Right lobe of liver (tissue), 6 donors: ENCODE measurements around the gene DDX42. TPM values are rescaled to one million over a fixed set of nuclear protein-coding genes. Genes with fewer than 3 reads are reported as not detected.
A peak's percentile ranks its signal among the peaks of the same experiment; 100 is the strongest.

Experiments used
- ATAC-seq, 4 donors: fragments of 200-7000 bp; cut with Tn5 transposase; one replicate each; pipeline ENCODE4 v1.9.1; 2020; ENCODE audit warnings: mild to moderate bottlenecking in 4 of 4, moderate library complexity in 4 of 4
- DNase-seq, 3 donors: peaks; one replicate each; pipeline ENCODE4 v3.0.0-alpha.2; 2020
- H3K27ac ChIP-seq, 3 donors: fragments of 200-600 bp; one replicate each; pipeline ENCODE4 v1.8.0; 2022
- H3K27me3 ChIP-seq, 2 donors: fragments of 200-600 bp; one replicate each; pipeline ENCODE4 v1.8.0; 2022
- H3K36me3 ChIP-seq, 4 donors: fragments of 200-600 bp; sonication (generic) in 1 of 4; one replicate each; pipeline versions ENCODE4 v1.5.1 to v1.8.0; 2017 to 2022; ENCODE audit warnings: control low read depth in 1 of 4
- H3K4me1 ChIP-seq, 4 donors: fragments of 200-600 bp; sonication (generic) in 1 of 4; one replicate each; pipeline versions ENCODE4 v1.5.1 to v1.8.0; 2017 to 2022; ENCODE audit warnings: control low read depth in 1 of 4
- H3K4me3 ChIP-seq, 3 donors: fragments of 200-600 bp; one replicate each; pipeline ENCODE4 v1.8.0; 2022
- H3K9me3 ChIP-seq, 4 donors: fragments of 200-600 bp; sonication (generic) in 1 of 4; one replicate each; pipeline versions ENCODE4 v1.5.1 to v1.8.0; 2017 to 2022; ENCODE audit warnings: control low read depth in 1 of 4
- POLR2A ChIP-seq: fragments of 450-650 bp; IDR thresholded peaks from one replicate; pipeline ENCODE4 v1.6.1; 2017; ENCODE audit warnings: antibody characterized with exemption, mild to moderate bottlenecking
- WGBS: methylation state at CpG from one replicate; pipeline ENCODE4 v1.1.6; 2018; ENCODE audit warnings: low coverage, low lambda C conversion rate; ENCODE audit not compliant: insufficient coverage; ENCODE audit errors: missing lambda C conversion rate; 5-methylcytosine and 5-hydroxymethylcytosine counted together
- intact Hi-C, 2 donors: fragments of 100-400 bp; cut with DNase I; formaldehyde crosslinking; loops; one replicate each; pipeline versions ENCODE4 v1.11.2 to v1.14.1; 2022
- total RNA-seq, 6 experiments: library from RNA; depleted of rRNA in 2 of 6; stranded (reverse); fragments of >200 nt in 2 of 6; fragmentation: NEBNext Ultra II Directional in 3 of 6; extraction: Animal tissue kit (Norgen Biotek cat#: 25700) in 3 of 6; gene quantifications; one replicate each; pipeline versions ENCODE4 v1.1.0 to v1.2.4, GENCODE V29; 2016 to 2023
- TF ChIP-seq, protein P1 (sequence below), 4 donors: fragments of 200-600 bp in 3 of 4; fragments of 450-650 bp in 1 of 4; IDR thresholded peaks; one replicate each; pipeline versions ENCODE4 v1.5.1 to v1.8.0; 2016 to 2022; ENCODE audit warnings: antibody characterized with exemption in 4 of 4, mild to moderate bottlenecking in 2 of 4
- donor health status: DM: no; HTN: yes; CAD: no.
- donor health status: DM: no; HTN: no; CAD: no.
- donor health status: DM: no; HTN: no; CAD: no.
- donor health status: DM: no; HTN: yes; CAD: no.
- donor health status: DM: no; HTN: yes; CAD: no.

The DDX42 gene
- total RNA-seq, 6 experiments from 2014 or later = 28.5 to 45.2 (median 36.2) TPM

DNA sequence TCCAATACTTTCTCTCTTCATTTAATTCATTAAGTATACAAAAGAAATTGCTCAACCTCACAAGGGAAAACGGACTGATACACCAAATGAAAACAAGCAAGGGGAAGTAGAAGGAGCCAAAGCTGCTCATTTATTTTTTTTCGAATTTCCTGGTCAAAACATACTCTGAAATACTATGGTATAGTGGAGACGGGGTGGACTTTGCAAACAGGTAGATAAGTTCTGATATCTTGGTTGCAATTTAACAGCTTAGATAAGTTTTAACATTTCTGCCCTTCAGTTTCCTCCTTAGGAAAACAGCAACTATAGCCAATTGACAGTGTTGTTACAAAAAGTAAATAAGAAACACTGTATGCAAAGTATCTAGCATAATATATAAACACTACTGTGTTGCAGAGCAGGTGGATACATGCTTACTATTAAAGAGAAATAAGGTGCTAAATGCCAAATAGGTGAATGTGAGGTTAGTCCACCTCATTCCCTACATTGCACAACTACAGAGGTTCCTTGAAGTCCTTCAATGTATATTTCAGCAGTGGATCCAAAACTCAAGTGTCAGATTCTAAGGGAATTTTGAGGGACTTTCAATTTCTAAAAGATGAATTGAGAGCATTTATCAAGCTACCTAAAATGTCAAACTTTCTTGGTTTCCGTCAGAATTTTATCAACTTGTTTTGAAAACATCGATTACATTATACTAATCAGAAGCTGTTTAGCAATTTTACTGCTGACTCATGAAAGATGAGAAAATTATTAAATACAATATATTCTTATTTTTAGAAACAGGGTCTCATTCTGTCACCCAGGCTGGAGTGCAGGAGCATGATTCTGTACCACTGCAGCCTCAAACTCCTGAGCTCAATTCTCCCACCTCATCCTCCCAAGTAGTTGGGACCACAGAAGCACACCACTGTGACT lies 11.6 kb upstream of the DDX42 start:
- ATAC-seq (peak in 3 of 4 donors; percentile 46 to 79 (median 68)), DNase-seq (no peak)
- Histone ChIP-seq H3K27me3 (no peaks in the 10 kb centered on the region), H3K4me3 (no peak overlapping the region), H3K27ac (peak overlapping the region in 1 of 3 donors; percentile 4), H3K4me1 (peaks cover 0 to 25% (median 8%) of the 10 kb centered on the region in 4 donors), H3K9me3 (no peaks in the 10 kb centered on the region), H3K36me3 (peaks cover 0 to 47% (median 11%) of the 10 kb centered on the region in 4 donors)
- 35% methylated on average over 5 of the region's 5 CpGs for whole genome bisulfite sequencing
- no peak for TF ChIP-seq POLR2A
- TF ChIP-seq, protein P1, sequence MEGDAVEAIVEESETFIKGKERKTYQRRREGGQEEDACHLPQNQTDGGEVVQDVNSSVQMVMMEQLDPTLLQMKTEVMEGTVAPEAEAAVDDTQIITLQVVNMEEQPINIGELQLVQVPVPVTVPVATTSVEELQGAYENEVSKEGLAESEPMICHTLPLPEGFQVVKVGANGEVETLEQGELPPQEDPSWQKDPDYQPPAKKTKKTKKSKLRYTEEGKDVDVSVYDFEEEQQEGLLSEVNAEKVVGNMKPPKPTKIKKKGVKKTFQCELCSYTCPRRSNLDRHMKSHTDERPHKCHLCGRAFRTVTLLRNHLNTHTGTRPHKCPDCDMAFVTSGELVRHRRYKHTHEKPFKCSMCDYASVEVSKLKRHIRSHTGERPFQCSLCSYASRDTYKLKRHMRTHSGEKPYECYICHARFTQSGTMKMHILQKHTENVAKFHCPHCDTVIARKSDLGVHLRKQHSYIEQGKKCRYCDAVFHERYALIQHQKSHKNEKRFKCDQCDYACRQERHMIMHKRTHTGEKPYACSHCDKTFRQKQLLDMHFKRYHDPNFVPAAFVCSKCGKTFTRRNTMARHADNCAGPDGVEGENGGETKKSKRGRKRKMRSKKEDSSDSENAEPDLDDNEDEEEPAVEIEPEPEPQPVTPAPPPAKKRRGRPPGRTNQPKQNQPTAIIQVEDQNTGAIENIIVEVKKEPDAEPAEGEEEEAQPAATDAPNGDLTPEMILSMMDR (IDR thresholded peaks at IDR 0.05) = no peak
- intact Hi-C loops = no loop called here

DNA sequence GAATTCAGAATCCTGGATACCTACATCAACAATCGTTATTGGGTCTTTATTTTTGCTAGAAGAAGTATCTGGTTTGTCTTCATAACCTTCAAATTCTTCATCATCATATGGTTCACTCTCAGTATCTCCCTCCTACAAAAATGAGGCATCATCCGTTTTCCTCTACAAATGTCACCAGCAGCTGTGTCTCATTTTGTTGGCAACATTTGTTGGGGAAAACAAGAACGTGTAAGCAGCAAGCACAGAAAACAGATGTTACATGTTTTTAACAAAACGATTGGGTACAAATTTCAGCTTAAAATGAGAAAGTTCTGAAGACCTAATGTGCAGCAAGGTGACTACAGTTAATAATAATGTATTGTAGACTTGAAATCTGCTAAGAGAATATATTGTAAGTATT lies 9.3 kb upstream of the DDX42 start:
- Histone ChIP-seq H3K4me3 (no peak overlapping the region), H3K36me3 (peaks cover 0 to 47% (median 11%) of the 10 kb centered on the region in 4 donors), H3K27ac (no peak overlapping the region), H3K27me3 (no peaks in the 10 kb centered on the region), H3K4me1 (peaks cover 0 to 16% (median 8%) of the 10 kb centered on the region in 4 donors), H3K9me3 (no peaks in the 10 kb centered on the region)
- ATAC-seq = no peak
- DNase-seq = no peak
- 78% methylated on average over 4 of the region's 4 CpGs for WGBS
- intact Hi-C loops = no loop called here
- TF ChIP-seq POLR2A = no peak
- TF ChIP-seq, protein P1 (IDR thresholded peaks at IDR 0.05) = no peak

DNA sequence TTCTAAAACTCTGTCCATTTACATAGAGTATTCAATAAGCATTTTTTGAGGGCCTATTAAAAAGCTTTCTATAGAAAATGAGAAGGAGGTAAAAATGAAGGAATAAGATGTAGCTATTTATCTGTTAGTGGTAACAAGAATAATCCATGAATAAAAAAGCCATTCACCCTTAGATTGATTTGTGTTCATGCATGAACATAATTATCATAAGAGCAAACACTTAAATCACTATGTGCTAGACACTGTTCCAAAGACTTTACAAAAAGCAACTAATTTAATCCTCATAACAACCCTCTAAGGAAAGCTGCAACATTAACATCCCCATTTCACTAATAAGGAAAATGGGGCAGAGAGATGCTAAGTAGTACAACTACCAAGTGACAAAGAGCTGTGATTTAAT lies 7.2 kb upstream of the DDX42 start:
- intact Hi-C loops = no loop called here
- TF ChIP-seq, protein P1 (IDR thresholded peaks at IDR 0.05) = no peak
- no peak for TF ChIP-seq POLR2A

DNA sequence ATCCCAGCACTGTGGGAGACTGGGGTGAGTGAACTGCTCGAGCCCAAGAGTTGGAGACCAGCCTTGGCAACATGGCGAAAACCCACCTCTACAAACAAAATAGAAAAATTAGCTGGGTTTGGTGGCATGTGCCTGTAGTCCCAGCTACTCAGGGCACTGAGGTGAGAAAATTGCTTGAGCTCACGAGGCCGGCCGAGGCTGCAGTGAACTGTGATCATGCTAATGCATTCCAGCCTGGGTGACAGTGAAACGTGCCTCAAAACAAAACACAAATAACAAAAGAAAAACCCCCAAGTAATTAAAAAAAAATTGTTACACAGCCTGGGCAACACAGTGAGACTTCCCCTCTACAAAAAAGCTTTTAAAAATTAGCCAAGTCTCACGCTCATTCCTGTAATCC lies 5.5 kb upstream of the DDX42 start:
- no peak overlapping the region for H3K27ac ChIP-seq
- no peak overlapping the region for H3K4me3 ChIP-seq
- H3K9me3 ChIP-seq = no peaks in the 10 kb centered on the region
- ATAC-seq (no peak), DNase-seq (no peak)
- no peaks in the 10 kb centered on the region for H3K27me3 ChIP-seq
- intact Hi-C loops = no loop called here
- TF ChIP-seq, protein P1 (IDR thresholded peaks at IDR 0.05) = no peak
- no peak for TF ChIP-seq POLR2A
- H3K36me3 ChIP-seq = peaks cover 0 to 21% (median 4%) of the 10 kb centered on the region in 4 donors
- 86% methylated on average over 7 of the region's 7 CpGs for WGBS
- H3K4me1 ChIP-seq = peaks cover 0 to 16% (median 0%) of the 10 kb centered on the region in 4 donors

More for the DNA sequence above, 7.2 kb upstream of the DDX42 start:
- Histone ChIP-seq H3K4me3 (no peak overlapping the region), H3K27me3 (no peaks in the 10 kb centered on the region), H3K9me3 (no peaks in the 10 kb centered on the region), H3K4me1 (peaks cover 0 to 19% (median 6%) of the 10 kb centered on the region in 4 donors), H3K36me3 (peaks cover 0 to 31% (median 6%) of the 10 kb centered on the region in 4 donors), H3K27ac (no peak overlapping the region)
- DNase-seq = no peak
- no peak for ATAC-seq
